ENCODE results near the gene VAV3. TPM values are rescaled to one million over a fixed set of nuclear protein-coding genes. Genes with fewer than 3 reads are reported as not detected.

The VAV3 gene
- total and polyA plus RNA-seq, 10 of the 15 experiments (the other 5 are each of a cell fraction or from before 2014, with no cell fraction given): 0.84 to 5.5 (median 3.4) TPM

- RAD21 ChIA-PET (ENCODE audit: unreplicated experiment): no interaction called here
- Histone ChIP-seq H3K4me1 (ENCODE audit: control insufficient read depth, insufficient read depth, low read length) (no peaks in the 10 kb centered on the region), H3K9ac (ENCODE audit: control insufficient read depth, insufficient read depth, low read length) (no peak overlapping the region), H2AFZ (ENCODE audit: control insufficient read depth, low read depth, low read length) (no peak overlapping the region), H3K27ac (ENCODE audit: control insufficient read depth, insufficient read depth) (no peak overlapping the region), H3K9me3 (replicated peaks; ENCODE audit: control insufficient read depth, insufficient read depth, low read length) (no peaks in the 10 kb centered on the region), H3K27me3 (replicated peaks in 1 of 2; ENCODE audit: control insufficient read depth in 2 of 2, insufficient read depth in 2 of 2, low read length in 1 of 2) (no peaks in the 10 kb centered on the region), H4K20me1 (ENCODE audit: control insufficient read depth, insufficient read depth) (no peaks in the 10 kb centered on the region), H3K4me2 (ENCODE audit: control insufficient read depth, insufficient read depth) (no peak overlapping the region), H3K79me2 (ENCODE audit: control insufficient read depth, insufficient read depth, low read length) (no peaks in the 10 kb centered on the region), H3K36me3 (ENCODE audit: control insufficient read depth in 2 of 2, insufficient read depth in 2 of 2, low read length in 1 of 2) (no peaks in the 10 kb centered on the region), H3K4me3 (no peak overlapping the region)
- 51% methylated on average over 3 of the region's 3 CpGs for WGBS (ENCODE audit: insufficient coverage, insufficient replicate concordance, low lambda C conversion rate, missing lambda C conversion rate)
- ATAC-seq: no peak
- POLR2A ChIA-PET: no interaction called here
- no peak for FAIRE-seq
- intact Hi-C loops (cut with micrococcal nuclease; ENCODE audit: unreplicated experiment) (no loop called here), in situ Hi-C loops (cut with MboI) (no loop called here)
- DNase-seq (ENCODE audit: low read depth, low spot score): no peak
- TF ChIP-seq PAX8 (IDR thresholded peaks at IDR 0.05) (no peak), TCF12 (IDR thresholded peaks at IDR 0.05; ENCODE audit: low read depth, low read length) (no peak), ESRRA (IDR thresholded peaks at IDR 0.05; ENCODE audit: low read length) (no peak), HSF1 (IDR thresholded peaks at IDR 0.05; ENCODE audit: low read depth, low read length) (no peak), IKZF1 (conservative IDR thresholded peaks at IDR 0.05) (no peak), NFYA (IDR thresholded peaks at IDR 0.05; ENCODE audit: borderline replicate concordance, low read depth, low read length) (no peak)
- BruUV-seq (replicated peaks): no TSS peak
- CTCF ChIA-PET: no interaction called here
- SMC1A ChIA-PET (ENCODE audit: uncharacterized antibody, unreplicated experiment): no interaction called here
Measured at GRCh38 chr1:107575226-107575625, 389.8 kb downstream of the VAV3 start.

- ChIA-PET CTCF (no interaction called here), SMC1A (ENCODE audit: uncharacterized antibody, unreplicated experiment) (no interaction called here), POLR2A (no interaction called here), RAD21 (ENCODE audit: unreplicated experiment) (no interaction called here)
- no peaks in the 10 kb centered on the region for H3K27me3 ChIP-seq (replicated peaks in 1 of 2; ENCODE audit: control insufficient read depth in 2 of 2, insufficient read depth in 2 of 2, low read length in 1 of 2)
- H3K79me2 ChIP-seq (ENCODE audit: control insufficient read depth, insufficient read depth, low read length): no peaks in the 10 kb centered on the region
- no peak overlapping the region for H3K4me3 ChIP-seq
- H3K9me3 ChIP-seq (replicated peaks; ENCODE audit: control insufficient read depth, insufficient read depth, low read length): no peaks in the 10 kb centered on the region
- FAIRE-seq (no peak), ATAC-seq (no peak), DNase-seq (ENCODE audit: low read depth, low spot score) (no peak)
- H3K9ac ChIP-seq (ENCODE audit: control insufficient read depth, insufficient read depth, low read length): no peak overlapping the region
- in situ Hi-C loops (cut with MboI) (no loop called here), intact Hi-C loops (cut with micrococcal nuclease; ENCODE audit: unreplicated experiment) (no loop called here)
- no peaks in the 10 kb centered on the region for H3K36me3 ChIP-seq (ENCODE audit: control insufficient read depth in 2 of 2, insufficient read depth in 2 of 2, low read length in 1 of 2)
- no peak overlapping the region for H3K4me2 ChIP-seq (ENCODE audit: control insufficient read depth, insufficient read depth)
- no peaks in the 10 kb centered on the region for H4K20me1 ChIP-seq (ENCODE audit: control insufficient read depth, insufficient read depth)
- BruUV-seq (replicated peaks): no TSS peak
- no peaks in the 10 kb centered on the region for H3K4me1 ChIP-seq (ENCODE audit: control insufficient read depth, insufficient read depth, low read length)
- no peak overlapping the region for H2AFZ ChIP-seq (ENCODE audit: control insufficient read depth, low read depth, low read length)
- no peak overlapping the region for H3K27ac ChIP-seq (ENCODE audit: control insufficient read depth, insufficient read depth)
- WGBS (ENCODE audit: insufficient coverage, insufficient replicate concordance, low lambda C conversion rate, missing lambda C conversion rate): 29% methylated on average over 6 of the region's 6 CpGs
- TF ChIP-seq EP300 (IDR thresholded peaks at IDR 0.05; ENCODE audit: borderline replicate concordance in 1 of 2, control insufficient read depth in 1 of 2, low read depth in 2 of 2, low read length in 2 of 2) (no peak), STAT3 (IDR thresholded peaks at IDR 0.05; ENCODE audit: low read depth, low read length) (no peak), ZBTB11 (CRISPR knock-in tag; IDR thresholded peaks at IDR 0.05) (no peak), DPF2 (IDR thresholded peaks at IDR 0.05) (no peak), RCOR1 (conservative IDR thresholded peaks at IDR 0.05; ENCODE audit: low read depth, low read length) (no peak), SIN3A (IDR thresholded peaks at IDR 0.05; ENCODE audit: low read depth, low read length) (no peak), ZNF384 (IDR thresholded peaks at IDR 0.05; ENCODE audit: borderline replicate concordance, low read depth, low read length) (no peak)
Measured at GRCh38 chr1:107574044-107574443, 390.9 kb downstream of the VAV3 start.

Measured in GM12878 (cell line).